Ramos (cell line): ENCODE results near the gene SERINC1.

Experiments used
- in situ Hi-C: fragments of 300-500 bp; cut with MboI; formaldehyde crosslinking; loops from one replicate; pipeline ENCODE4 v1.14.3; 2022; ENCODE audit warnings: low sequenced_read_pairs; ENCODE audit not compliant: unreplicated experiment

Gene SERINC1

GRCh38 chr6:122399055-122399347 is 72.6 kb downstream of the SERINC1 start:
- in situ Hi-C loops: no loop called here

- in situ Hi-C loops: no loop called here
These were observed 77.6 kb downstream of the SERINC1 start for GRCh38 chr6:122394016-122394415.

GRCh38 chr6:122393351-122393896 is 78.2 kb downstream of the SERINC1 start:
- in situ Hi-C loops: no loop called here
